ENCODE results near the gene GCSAML.

Gene GCSAML

DNA sequence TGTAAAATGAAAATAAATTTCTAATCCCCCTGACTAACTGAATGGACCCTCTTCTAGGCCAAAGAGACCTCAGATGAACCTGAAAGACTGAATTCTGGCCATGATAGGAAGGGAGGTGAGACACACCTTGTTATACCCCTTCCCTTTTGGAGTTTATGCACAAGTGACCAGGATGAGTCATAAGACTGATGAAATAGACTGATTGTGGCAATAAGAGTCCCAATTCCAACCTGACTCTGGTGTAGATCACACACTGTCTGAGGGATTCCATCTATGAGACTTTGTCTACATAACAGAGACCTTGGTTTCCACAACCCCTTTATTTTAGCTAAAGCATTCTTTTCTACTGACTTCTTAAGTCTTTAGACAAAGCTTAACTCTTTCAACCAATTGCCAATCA is 25.7 kb downstream of the GCSAML start:
- DNase-seq, result no peak

GRCh38 chr1:247576514-247576913 is 27.6 kb downstream of the GCSAML start:
- DNase-seq, result no peak

- no peak for DNase-seq
Measured at GRCh38 chr1:247578946-247579460, 30.1 kb downstream of the GCSAML start.

GRCh38 chr1:247588060-247588459 is 39.1 kb downstream of the GCSAML start, which contains the start of gene OR2G2:
Gene OR2G2, plus strand, starts transcription at chr1:247588360. Its CDS starts 0 bp downstream, at chr1:247588360.
- no peak for DNase-seq

GRCh38 chr1:247605286-247605685 is 56.4 kb downstream of the GCSAML start, which contains the start of gene OR2G3:
Gene OR2G3, plus strand, starts transcription at chr1:247605586. Its CDS starts 0 bp downstream, at chr1:247605586.
- DNase-seq, result no peak

DNA sequence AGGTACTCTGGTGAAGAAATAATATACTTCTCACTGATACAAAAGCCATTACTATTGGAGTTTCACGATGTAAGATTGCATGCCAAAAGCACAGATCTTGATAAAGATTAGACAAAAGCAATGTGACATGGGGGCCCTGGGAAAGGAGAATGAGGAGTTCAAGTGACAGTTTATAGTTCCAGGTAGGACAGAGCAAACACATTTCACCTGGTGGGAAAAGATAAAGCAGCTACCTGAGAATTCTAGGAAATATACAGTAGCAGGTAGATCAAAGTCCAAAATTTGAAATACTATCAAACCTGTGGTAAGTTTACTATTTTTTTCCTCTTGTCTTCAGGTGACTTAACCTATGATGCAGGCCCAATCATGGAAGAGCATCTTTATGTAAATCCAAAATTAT is 64.5 kb downstream of the GCSAML start:
- DNase-seq, result no peak

DNA sequence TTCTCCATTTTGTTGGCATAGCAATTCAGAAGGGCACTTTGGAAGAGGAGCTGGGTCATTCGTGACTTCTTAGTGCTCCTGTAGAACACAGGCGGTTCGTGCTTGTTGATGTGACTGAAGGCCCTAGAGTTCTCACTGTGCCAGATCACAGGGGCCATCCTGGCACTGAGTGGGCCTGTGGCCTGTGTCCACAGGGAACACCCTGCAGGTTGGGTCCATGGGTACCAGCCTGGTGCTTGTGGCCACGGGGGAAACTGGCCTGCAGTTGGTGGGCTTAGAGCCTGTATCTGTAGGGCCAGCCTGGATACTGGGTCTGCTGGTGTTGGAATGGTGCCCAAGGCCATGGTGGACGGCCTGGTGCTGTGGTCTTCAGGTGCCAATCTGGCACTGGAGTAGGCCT is 65.7 kb downstream of the GCSAML start:
- DNase-seq, result no peak
